ENCODE data around the gene SRA1. TPM values are rescaled to one million over a fixed set of nuclear protein-coding genes. Genes with fewer than 3 reads are reported as not detected.

The SRA1 gene
- total and polyA plus RNA-seq, 2 of the 8 experiments (the other 6 are each of a cell fraction or from before 2014, with no cell fraction given), result 27.4 to 39.4 TPM

GRCh38 chr5:140594169-140594568, 36.9 kb upstream of the SRA1 start:
- Histone ChIP-seq H4K91ac (replicated peaks; ENCODE audit: insufficient read length, low read length) (peak overlapping the region; percentile 93), H2BK12ac (ENCODE audit: low read depth, low read length) (peak overlapping the region; percentile 68; the same call in 1 of the 2 replicates), H4K20me1 (replicated peaks in 1 of 2; ENCODE audit: control insufficient read depth in 1 of 2, insufficient read depth in 2 of 2, low read length in 2 of 2) (no peaks in the 10 kb centered on the region), H3K36me3 (ENCODE audit: control insufficient read depth in 2 of 4, insufficient read depth in 4 of 4, low read length in 3 of 4) (no peaks in the 10 kb centered on the region), H3K9me3 (ENCODE audit: insufficient read depth in 2 of 2, low read depth in 1 of 2, low read length in 1 of 2) (no peaks in the 10 kb centered on the region), H2AFZ (ENCODE audit: low read length) (no peak overlapping the region; the same call in 1 of the 2 replicates), H2BK5ac (ENCODE audit: low read depth, low read length) (no peak overlapping the region; the same call in 1 of the 2 replicates), H3K79me1 (ENCODE audit: low read depth, low read length) (no peaks in the 10 kb centered on the region), H2AK5ac (ENCODE audit: low read depth, low read length) (no peak overlapping the region), H3K79me2 (ENCODE audit: control insufficient read depth in 1 of 2, insufficient read depth in 2 of 2, low read length in 2 of 2) (no peaks in the 10 kb centered on the region), H3K27ac (ENCODE audit: low read depth, low read length) (no peak overlapping the region), H3K4me1 (replicated peaks in 1 of 4; ENCODE audit: control insufficient read depth in 3 of 4, insufficient read depth in 4 of 4, low read length in 3 of 4) (no peaks in the 10 kb centered on the region), H3K18ac (ENCODE audit: extremely low read depth, low read length) (no peak overlapping the region), H2BK120ac (replicated peaks; ENCODE audit: low read depth, low read length) (no peak overlapping the region), H3K4me3 (ENCODE audit: extremely low read depth in 1 of 4, insufficient read depth in 2 of 4, low read depth in 3 of 4, low read length in 4 of 4) (no peak overlapping the region), H3K14ac (ENCODE audit: insufficient read length) (no peak overlapping the region), H3K27me3 (replicated peaks in 1 of 4; ENCODE audit: control insufficient read depth in 3 of 4, extremely low read depth in 1 of 4, insufficient read depth in 3 of 4, low read length in 3 of 4) (no peaks in the 10 kb centered on the region), H3K56ac (replicated peaks; ENCODE audit: insufficient read length, low read depth, low read length) (no peak overlapping the region), H3K23ac (ENCODE audit: insufficient read length) (no peak overlapping the region), H3K9ac (replicated peaks in 1 of 4; ENCODE audit: extremely low read depth in 1 of 4, low read depth in 3 of 4, low read length in 3 of 4) (no peak overlapping the region), H2BK15ac (ENCODE audit: low read length) (no peak overlapping the region), H3K23me2 (ENCODE audit: low read depth, low read length) (peaks cover 1% of the 10 kb centered on the region; the same call in 1 of the 2 replicates), H4K5ac (ENCODE audit: insufficient read length, low read depth, low read length) (no peak overlapping the region), H4K8ac (ENCODE audit: extremely low read depth, insufficient read depth, low read length) (no peak overlapping the region), H3K4ac (replicated peaks; ENCODE audit: insufficient read length, low read depth, low read length) (no peak overlapping the region), H2BK20ac (ENCODE audit: low read length) (no peak overlapping the region), H3K4me2 (ENCODE audit: insufficient read depth in 1 of 2, low read depth in 2 of 2, low read length in 2 of 2) (no peak overlapping the region)
- 82% methylated on average over 6 of the region's 6 CpGs; no CpG with 5 or more reads in 1 of the 2 experiments for WGBS, 2 experiments (ENCODE audit: extremely low coverage in 1 of 2, insufficient coverage in 1 of 2, insufficient read length in 1 of 2, insufficient replicate concordance in 2 of 2, low coverage in 1 of 2, low lambda C conversion rate in 2 of 2, missing lambda C conversion rate in 1 of 2)
- ChIA-PET POLR2A (ENCODE audit: partially characterized antibody) (interaction anchor here (0.8 to 1.8 kb wide), 2 partner anchors 21 to 47 kb away, joined by 3 to 6 read pairs; partner anchors contain the start of gene EIF4EBP3), CTCF (ENCODE audit: partially characterized antibody) (interaction anchor here (0.8 to 0.9 kb wide), 3 partner anchors 11 to 53 kb away, joined by 3 to 6 read pairs (median 4); partner anchors contain the start of gene NDUFA2)
- TF ChIP-seq JUND (IDR thresholded peaks at IDR 0.05; ENCODE audit: low read length) (no peak), RXRA (IDR thresholded peaks at IDR 0.05; ENCODE audit: insufficient read depth, low read depth, low read length) (no peak), SRF (IDR thresholded peaks at IDR 0.05; ENCODE audit: low read depth, low read length) (no peak), EGR1 (IDR thresholded peaks at IDR 0.05; ENCODE audit: borderline replicate concordance, low read depth, low read length) (no peak), SIRT6 (IDR thresholded peaks at IDR 0.05; ENCODE audit: low read length) (no peak), NANOG (IDR thresholded peaks at IDR 0.05; ENCODE audit: insufficient read depth, low read depth, low read length, poor library complexity, severe bottlenecking) (no peak), SP2 (IDR thresholded peaks at IDR 0.05; ENCODE audit: low read length) (no peak), GABPA (IDR thresholded peaks at IDR 0.05; ENCODE audit: borderline replicate concordance, insufficient read depth, low read length) (no peak), SUZ12 (IDR thresholded peaks at IDR 0.05; ENCODE audit: low read length) (no peak), JUN (IDR thresholded peaks at IDR 0.05; ENCODE audit: low read depth, low read length) (no peak), PHF8 (conservative IDR thresholded peaks at IDR 0.05; ENCODE audit: low read depth, low read length) (no peak), ASH2L (IDR thresholded peaks at IDR 0.05; ENCODE audit: low read length) (no peak), KDM5A (IDR thresholded peaks at IDR 0.05; ENCODE audit: low read length) (no peak)
- DNase-seq (ENCODE audit: low read depth in 1 of 2, low spot score in 2 of 2), result no peak
- no peak for FAIRE-seq

Measured in H1 (cell line).